ENCODE results near the gene IFITM2. TPM values are rescaled to one million over a fixed set of nuclear protein-coding genes. Genes with fewer than 3 reads are reported as not detected.

IFITM2 gene
- total and polyA plus RNA-seq, 2 of the 13 experiments (the other 11 are each of a cell fraction or from before 2014, with no cell fraction given), result 13.8 to 267 TPM

- TF ChIP-seq NKX3-1 (CRISPR knock-in tag; IDR thresholded peaks at IDR 0.05) (peak; percentile 42; the same call in 1 of the 2 replicates), ZNF780A (CRISPR knock-in tag; IDR thresholded peaks at IDR 0.05) (no peak), ZNF749 (CRISPR knock-in tag; IDR thresholded peaks at IDR 0.05; ENCODE audit: borderline replicate concordance) (no peak), HMG20A (CRISPR knock-in tag; IDR thresholded peaks at IDR 0.05; ENCODE audit: borderline replicate concordance) (peak; percentile 71), ZNF382 (CRISPR knock-in tag; IDR thresholded peaks at IDR 0.05; ENCODE audit: borderline replicate concordance) (no peak), TGIF2 (CRISPR knock-in tag; IDR thresholded peaks at IDR 0.05) (peak; percentile 73; the same call in 1 of the 2 replicates), ZBTB1 (CRISPR knock-in tag; IDR thresholded peaks at IDR 0.05; ENCODE audit: borderline replicate concordance) (no peak), ZNF432 (CRISPR knock-in tag; IDR thresholded peaks at IDR 0.05; ENCODE audit: borderline replicate concordance) (no peak), TBX2 (CRISPR knock-in tag; IDR thresholded peaks at IDR 0.05; ENCODE audit: borderline replicate concordance) (peak; percentile 59; the same call in 1 of the 2 replicates), JDP2 (CRISPR knock-in tag; IDR thresholded peaks at IDR 0.05; ENCODE audit: borderline replicate concordance) (no peak), NPAS2 (CRISPR knock-in tag; IDR thresholded peaks at IDR 0.05; ENCODE audit: borderline replicate concordance) (no peak), ARNTL (CRISPR knock-in tag; IDR thresholded peaks at IDR 0.05) (no peak), HMG20B (CRISPR knock-in tag; conservative IDR thresholded peaks at IDR 0.05) (0 out of 2 replicates have a peak, but pooled peaks have one; percentile 26), GATA4 (IDR thresholded peaks at IDR 0.05; ENCODE audit: borderline replicate concordance, low read depth) (no peak), ZFP1 (CRISPR knock-in tag; IDR thresholded peaks at IDR 0.05) (0 out of 2 replicates have a peak, but pooled peaks have one; percentile 28), SATB2 (CRISPR knock-in tag; IDR thresholded peaks at IDR 0.05) (0 out of 2 replicates have a peak, but pooled peaks have one; percentile 4), HINFP (CRISPR knock-in tag; IDR thresholded peaks at IDR 0.05; ENCODE audit: low read depth) (no peak), ZNF546 (CRISPR knock-in tag; conservative IDR thresholded peaks at IDR 0.05) (no peak), KLF15 (CRISPR knock-in tag; IDR thresholded peaks at IDR 0.05; ENCODE audit: borderline replicate concordance) (no peak), THAP11 (CRISPR knock-in tag; IDR thresholded peaks at IDR 0.05) (peak; percentile 68; the same call in 1 of the 2 replicates), ZNF720 (CRISPR knock-in tag; IDR thresholded peaks at IDR 0.05) (no peak)
- TF ChIP-seq, protein P1, sequence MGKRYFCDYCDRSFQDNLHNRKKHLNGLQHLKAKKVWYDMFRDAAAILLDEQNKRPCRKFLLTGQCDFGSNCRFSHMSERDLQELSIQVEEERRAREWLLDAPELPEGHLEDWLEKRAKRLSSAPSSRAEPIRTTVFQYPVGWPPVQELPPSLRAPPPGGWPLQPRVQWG (CRISPR knock-in tag; IDR thresholded peaks at IDR 0.05; ENCODE audit: borderline replicate concordance, low read depth), result no peak
- TF ChIP-seq, protein P2, sequence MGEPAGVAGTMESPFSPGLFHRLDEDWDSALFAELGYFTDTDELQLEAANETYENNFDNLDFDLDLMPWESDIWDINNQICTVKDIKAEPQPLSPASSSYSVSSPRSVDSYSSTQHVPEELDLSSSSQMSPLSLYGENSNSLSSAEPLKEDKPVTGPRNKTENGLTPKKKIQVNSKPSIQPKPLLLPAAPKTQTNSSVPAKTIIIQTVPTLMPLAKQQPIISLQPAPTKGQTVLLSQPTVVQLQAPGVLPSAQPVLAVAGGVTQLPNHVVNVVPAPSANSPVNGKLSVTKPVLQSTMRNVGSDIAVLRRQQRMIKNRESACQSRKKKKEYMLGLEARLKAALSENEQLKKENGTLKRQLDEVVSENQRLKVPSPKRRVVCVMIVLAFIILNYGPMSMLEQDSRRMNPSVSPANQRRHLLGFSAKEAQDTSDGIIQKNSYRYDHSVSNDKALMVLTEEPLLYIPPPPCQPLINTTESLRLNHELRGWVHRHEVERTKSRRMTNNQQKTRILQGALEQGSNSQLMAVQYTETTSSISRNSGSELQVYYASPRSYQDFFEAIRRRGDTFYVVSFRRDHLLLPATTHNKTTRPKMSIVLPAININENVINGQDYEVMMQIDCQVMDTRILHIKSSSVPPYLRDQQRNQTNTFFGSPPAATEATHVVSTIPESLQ (CRISPR knock-in tag; conservative IDR thresholded peaks at IDR 0.05), result no peak
- TF ChIP-seq, protein P3, sequence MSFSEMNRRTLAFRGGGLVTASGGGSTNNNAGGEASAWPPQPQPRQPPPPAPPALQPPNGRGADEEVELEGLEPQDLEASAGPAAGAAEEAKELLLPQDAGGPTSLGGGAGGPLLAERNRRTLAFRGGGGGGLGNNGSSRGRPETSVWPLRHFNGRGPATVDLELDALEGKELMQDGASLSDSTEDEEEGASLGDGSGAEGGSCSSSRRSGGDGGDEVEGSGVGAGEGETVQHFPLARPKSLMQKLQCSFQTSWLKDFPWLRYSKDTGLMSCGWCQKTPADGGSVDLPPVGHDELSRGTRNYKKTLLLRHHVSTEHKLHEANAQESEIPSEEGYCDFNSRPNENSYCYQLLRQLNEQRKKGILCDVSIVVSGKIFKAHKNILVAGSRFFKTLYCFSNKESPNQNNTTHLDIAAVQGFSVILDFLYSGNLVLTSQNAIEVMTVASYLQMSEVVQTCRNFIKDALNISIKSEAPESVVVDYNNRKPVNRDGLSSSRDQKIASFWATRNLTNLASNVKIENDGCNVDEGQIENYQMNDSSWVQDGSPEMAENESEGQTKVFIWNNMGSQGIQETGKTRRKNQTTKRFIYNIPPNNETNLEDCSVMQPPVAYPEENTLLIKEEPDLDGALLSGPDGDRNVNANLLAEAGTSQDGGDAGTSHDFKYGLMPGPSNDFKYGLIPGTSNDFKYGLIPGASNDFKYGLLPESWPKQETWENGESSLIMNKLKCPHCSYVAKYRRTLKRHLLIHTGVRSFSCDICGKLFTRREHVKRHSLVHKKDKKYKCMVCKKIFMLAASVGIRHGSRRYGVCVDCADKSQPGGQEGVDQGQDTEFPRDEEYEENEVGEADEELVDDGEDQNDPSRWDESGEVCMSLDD (CRISPR knock-in tag; IDR thresholded peaks at IDR 0.05; ENCODE audit: borderline replicate concordance), result peak; percentile 46; the same call in 1 of the 2 replicates
Observed at GRCh38 chr11:353179-353873, 45.7 kb downstream of the IFITM2 start (continued).

All from HepG2 (cell line).